Immature natural killer cell (primary cell): Measurements from ENCODE around the gene SLC7A4. TPM values are rescaled to one million over a fixed set of nuclear protein-coding genes. Genes with fewer than 3 reads are reported as not detected.

ENCODE experiments used
- DNase-seq, 3 donors: peaks; one replicate each; pipeline ENCODE4 v3.0.0; 2022; ENCODE audit warnings: mixed read lengths in 1 of 3
- H3K27ac Mint-ChIP-seq, 6 donors: one replicate each; pipeline ENCODE4 v1.8.0; 2020; ENCODE audit warnings: mixed read lengths in 6 of 6, mild to moderate bottlenecking in 5 of 6, inconsistent platforms in 4 of 6, moderate library complexity in 3 of 6
- H3K27me3 Mint-ChIP-seq, 3 donors: one replicate each; pipeline ENCODE4 v1.8.0; 2020 to 2021; ENCODE audit warnings: low read depth in 3 of 3, mild to moderate bottlenecking in 3 of 3, mixed read lengths in 3 of 3, moderate library complexity in 3 of 3, inconsistent platforms in 1 of 3
- H3K36me3 Mint-ChIP-seq, 3 donors: one replicate each; pipeline ENCODE4 v1.8.0; 2020; ENCODE audit warnings: mixed read lengths in 3 of 3, inconsistent platforms in 2 of 3, mild to moderate bottlenecking in 2 of 3
- H3K4me1 Mint-ChIP-seq, 2 donors: one replicate each; pipeline ENCODE4 v1.8.0; 2020; ENCODE audit warnings: inconsistent platforms in 2 of 2, mild to moderate bottlenecking in 2 of 2, mixed read lengths in 2 of 2, moderate library complexity in 1 of 2
- H3K4me3 Mint-ChIP-seq, 5 donors: one replicate each; pipeline ENCODE4 v1.8.0; 2020; ENCODE audit warnings: mild to moderate bottlenecking in 5 of 5, mixed read lengths in 5 of 5, inconsistent platforms in 3 of 5, moderate library complexity in 3 of 5
- H3K9me3 Mint-ChIP-seq, 6 donors: one replicate each; pipeline ENCODE4 v1.8.0; 2020; ENCODE audit warnings: mild to moderate bottlenecking in 6 of 6, mixed read lengths in 6 of 6, inconsistent platforms in 4 of 6, moderate library complexity in 3 of 6
- polyA plus RNA-seq, 3 donors: library from polyadenylated mRNA; unstranded; fragments of 300-500 nt; fragmentation: Illumina TruSeq; gene quantifications; one replicate each; pipeline ENCODE4 v1.2.3, GENCODE V29; 2021

The SLC7A4 gene
- polyA plus RNA-seq, 3 donors from 2014 or later = not detected

GRCh38 chr22:20992456-20993303 is 39.7 kb downstream of the SLC7A4 start:
- no peaks in the 10 kb centered on the region for H3K9me3 Mint-ChIP-seq
- no peak overlapping the region for H3K27ac Mint-ChIP-seq
- H3K4me1 Mint-ChIP-seq = no peaks in the 10 kb centered on the region
- no peaks in the 10 kb centered on the region for H3K36me3 Mint-ChIP-seq
- H3K4me3 Mint-ChIP-seq = no peak overlapping the region
- no peak for DNase-seq
- H3K27me3 Mint-ChIP-seq = peaks cover 0 to 2% (median 0%) of the 10 kb centered on the region in 3 donors

- Mint-ChIP-seq H3K9me3 (no peaks in the 10 kb centered on the region), H3K27me3 (peaks cover 0 to 2% (median 0%) of the 10 kb centered on the region in 3 donors), H3K4me3 (no peak overlapping the region), H3K4me1 (no peaks in the 10 kb centered on the region), H3K36me3 (no peaks in the 10 kb centered on the region), H3K27ac (no peak overlapping the region)
- DNase-seq = no peak
Measured at GRCh38 chr22:20992056-20992442, 40.3 kb downstream of the SLC7A4 start.

- no peaks in the 10 kb centered on the region for H3K4me1 Mint-ChIP-seq
- no peak overlapping the region for H3K4me3 Mint-ChIP-seq
- no peaks in the 10 kb centered on the region for H3K9me3 Mint-ChIP-seq
- peaks cover 0 to 2% (median 0%) of the 10 kb centered on the region in 3 donors for H3K27me3 Mint-ChIP-seq
- peaks cover 0 to 3% (median 2%) of the 10 kb centered on the region in 3 donors for H3K36me3 Mint-ChIP-seq
- DNase-seq = no peak
- no peak overlapping the region for H3K27ac Mint-ChIP-seq
Measured at GRCh38 chr22:20991252-20992055, 40.9 kb downstream of the SLC7A4 start.

GRCh38 chr22:20990184-20991180 is 41.9 kb downstream of the SLC7A4 start:
- H3K9me3 Mint-ChIP-seq = no peaks in the 10 kb centered on the region
- no peak for DNase-seq
- no peaks in the 10 kb centered on the region for H3K4me1 Mint-ChIP-seq
- no peak overlapping the region for H3K4me3 Mint-ChIP-seq
- H3K27me3 Mint-ChIP-seq = peaks cover 0 to 2% (median 0%) of the 10 kb centered on the region in 3 donors
- H3K27ac Mint-ChIP-seq = peak overlapping the region in 2 of 6 donors; percentile 36 to 43
- H3K36me3 Mint-ChIP-seq = peaks cover 0 to 7% (median 6%) of the 10 kb centered on the region in 3 donors

- H3K4me3 Mint-ChIP-seq = no peak overlapping the region
Measured at GRCh38 chr22:20989323-20990138, 42.8 kb downstream of the SLC7A4 start.

GRCh38 chr22:20988573-20989322 is 43.6 kb downstream of the SLC7A4 start:
- Mint-ChIP-seq H3K4me1 (peaks cover 3 to 5% of the 10 kb centered on the region in 2 donors), H3K9me3 (no peaks in the 10 kb centered on the region), H3K27me3 (peaks cover 0 to 3% (median 2%) of the 10 kb centered on the region in 3 donors), H3K4me3 (no peak overlapping the region), H3K27ac (no peak overlapping the region), H3K36me3 (peaks cover 0 to 7% (median 6%) of the 10 kb centered on the region in 3 donors)
- DNase-seq = no peak

More at GRCh38 chr22:20989323-20990138, 42.8 kb downstream of the SLC7A4 start:
- Mint-ChIP-seq H3K4me1 (no peaks in the 10 kb centered on the region), H3K9me3 (no peaks in the 10 kb centered on the region), H3K36me3 (peaks cover 0 to 7% (median 6%) of the 10 kb centered on the region in 3 donors), H3K27me3 (peaks cover 0 to 2% (median 0%) of the 10 kb centered on the region in 3 donors), H3K27ac (peak overlapping the region in 1 of 6 donors; percentile 28)
- no peak for DNase-seq

GRCh38 chr22:20987375-20987774 is 45.0 kb downstream of the SLC7A4 start:
- Mint-ChIP-seq H3K4me3 (no peak overlapping the region), H3K27me3 (peaks cover 0 to 3% (median 2%) of the 10 kb centered on the region in 3 donors), H3K4me1 (peaks cover 13 to 18% of the 10 kb centered on the region in 2 donors), H3K27ac (no peak overlapping the region), H3K36me3 (peaks cover 0 to 7% (median 6%) of the 10 kb centered on the region in 3 donors), H3K9me3 (no peaks in the 10 kb centered on the region)
- no peak for DNase-seq

GRCh38 chr22:20986365-20986764 is 46.0 kb downstream of the SLC7A4 start:
- Mint-ChIP-seq H3K27ac (no peak overlapping the region), H3K27me3 (peaks cover 0 to 7% (median 2%) of the 10 kb centered on the region in 3 donors), H3K4me3 (no peak overlapping the region), H3K4me1 (peaks cover 17 to 22% of the 10 kb centered on the region in 2 donors), H3K36me3 (peaks cover 0 to 7% (median 6%) of the 10 kb centered on the region in 3 donors), H3K9me3 (no peaks in the 10 kb centered on the region)
- no peak for DNase-seq

- no peak for DNase-seq
- peaks cover 21 to 28% of the 10 kb centered on the region in 2 donors for H3K4me1 Mint-ChIP-seq
- H3K27me3 Mint-ChIP-seq = peaks cover 0 to 9% (median 0%) of the 10 kb centered on the region in 3 donors
- no peak overlapping the region for H3K27ac Mint-ChIP-seq
- H3K9me3 Mint-ChIP-seq = no peaks in the 10 kb centered on the region
- H3K4me3 Mint-ChIP-seq = no peak overlapping the region
- H3K36me3 Mint-ChIP-seq = peaks cover 0 to 7% (median 6%) of the 10 kb centered on the region in 3 donors
Measured at GRCh38 chr22:20985720-20986119, 46.6 kb downstream of the SLC7A4 start.

- Mint-ChIP-seq H3K27ac (peak overlapping the region; percentile 84 to 94 (median 92)), H3K4me1 (peaks cover 33 to 35% of the 10 kb centered on the region in 2 donors), H3K27me3 (peaks cover 0 to 9% (median 0%) of the 10 kb centered on the region in 3 donors), H3K36me3 (peaks cover 0 to 7% (median 6%) of the 10 kb centered on the region in 3 donors), H3K9me3 (no peaks in the 10 kb centered on the region), H3K4me3 (peak overlapping the region; percentile 88 to 94 (median 92))
- no peak for DNase-seq
Measured at GRCh38 chr22:20983081-20983771, 49.1 kb downstream of the SLC7A4 start.

- Mint-ChIP-seq H3K36me3 (peaks cover 0 to 7% (median 6%) of the 10 kb centered on the region in 3 donors), H3K4me3 (peak overlapping the region; percentile 88 to 94 (median 92)), H3K9me3 (no peaks in the 10 kb centered on the region), H3K4me1 (peaks cover 33 to 35% of the 10 kb centered on the region in 2 donors), H3K27ac (peak overlapping the region; percentile 84 to 94 (median 92)), H3K27me3 (peaks cover 0 to 9% (median 0%) of the 10 kb centered on the region in 3 donors)
- DNase-seq = no peak
Measured at GRCh38 chr22:20982563-20982882, 49.8 kb downstream of the SLC7A4 start.
